Mammary epithelial cell (primary cell): Measurements from ENCODE around the gene SEMA5A.

Experiments used
- EZH2 ChIP-seq: IDR thresholded peaks from 2 replicates; pipeline ENCODE4 v1.6.1; 2012; ENCODE audit warnings: low read length, inconsistent platforms, borderline replicate concordance
- TF ChIP-seq, protein P1 (sequence below), 2 donors: IDR thresholded peaks in 1 of 2; conservative IDR thresholded peaks in 1 of 2; 2 replicates each; pipeline ENCODE4 v1.5.1; 2011 to 2012; ENCODE audit warnings: inconsistent platforms in 2 of 2, low read length in 2 of 2, mild to moderate bottlenecking in 2 of 2, control low read depth in 1 of 2, low read depth in 1 of 2; ENCODE audit not compliant: insufficient read depth in 1 of 2; ENCODE audit errors: extremely low read depth in 1 of 2

DNA sequence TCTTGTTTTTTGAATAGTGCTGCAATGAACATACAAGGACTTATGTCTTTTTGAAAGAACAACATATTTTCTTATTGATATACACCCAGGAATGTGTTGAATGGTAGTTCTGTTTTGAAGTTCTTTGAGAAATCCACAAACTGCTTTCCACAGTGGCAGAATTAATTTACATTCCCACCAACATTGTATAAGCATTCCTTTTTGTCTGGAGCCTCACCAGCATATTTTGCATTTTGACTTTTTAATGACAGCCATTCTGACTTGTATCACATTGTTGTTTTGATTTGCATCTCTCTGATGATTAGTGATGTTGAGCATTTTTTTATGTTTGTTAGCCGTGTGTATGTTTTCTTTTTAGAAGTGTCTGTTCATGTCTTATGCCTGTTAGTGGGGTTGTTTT lies 524.9 kb downstream of the SEMA5A start:
- TF ChIP-seq, protein P1, sequence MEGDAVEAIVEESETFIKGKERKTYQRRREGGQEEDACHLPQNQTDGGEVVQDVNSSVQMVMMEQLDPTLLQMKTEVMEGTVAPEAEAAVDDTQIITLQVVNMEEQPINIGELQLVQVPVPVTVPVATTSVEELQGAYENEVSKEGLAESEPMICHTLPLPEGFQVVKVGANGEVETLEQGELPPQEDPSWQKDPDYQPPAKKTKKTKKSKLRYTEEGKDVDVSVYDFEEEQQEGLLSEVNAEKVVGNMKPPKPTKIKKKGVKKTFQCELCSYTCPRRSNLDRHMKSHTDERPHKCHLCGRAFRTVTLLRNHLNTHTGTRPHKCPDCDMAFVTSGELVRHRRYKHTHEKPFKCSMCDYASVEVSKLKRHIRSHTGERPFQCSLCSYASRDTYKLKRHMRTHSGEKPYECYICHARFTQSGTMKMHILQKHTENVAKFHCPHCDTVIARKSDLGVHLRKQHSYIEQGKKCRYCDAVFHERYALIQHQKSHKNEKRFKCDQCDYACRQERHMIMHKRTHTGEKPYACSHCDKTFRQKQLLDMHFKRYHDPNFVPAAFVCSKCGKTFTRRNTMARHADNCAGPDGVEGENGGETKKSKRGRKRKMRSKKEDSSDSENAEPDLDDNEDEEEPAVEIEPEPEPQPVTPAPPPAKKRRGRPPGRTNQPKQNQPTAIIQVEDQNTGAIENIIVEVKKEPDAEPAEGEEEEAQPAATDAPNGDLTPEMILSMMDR (conservative IDR thresholded peaks at IDR 0.05 in 1 of 2, IDR thresholded peaks at IDR 0.05 in 1 of 2; ENCODE audit: extremely low read depth in 1 of 2, insufficient read depth in 1 of 2, low read depth in 1 of 2, low read length in 2 of 2) = no peak
- no peak for TF ChIP-seq EZH2
